Heart left ventricle (tissue), 16 donors: ENCODE measurements around the gene DHX9. TPM values are rescaled to one million over a fixed set of nuclear protein-coding genes. Genes with fewer than 3 reads are reported as not detected.

Experiments used
- ATAC-seq, 4 donors: fragments of 200-7000 bp; cut with Tn5 transposase; one replicate each; pipeline ENCODE4 v1.9.1; 2020 to 2022; ENCODE audit warnings: moderate library complexity in 4 of 4, mild to moderate bottlenecking in 3 of 4, moderate number of reproducible peaks in 1 of 4
- DNase-seq, 5 donors: peaks; one replicate each; pipeline ENCODE4 v3.0.0-alpha.2; 2020
- H3K27ac ChIP-seq, 12 donors: fragments of 200-600 bp; sonication (generic) in 4 of 12; one replicate each; pipeline versions ENCODE4 v1.5.0 to v1.8.0; 2016 to 2022; ENCODE audit warnings: mild to moderate bottlenecking in 2 of 12
- H3K27me3 ChIP-seq, 9 donors: fragments of 200-600 bp; sonication (generic) in 2 of 9; one replicate each; pipeline versions ENCODE4 v1.5.1 to v1.8.0; 2016 to 2022; ENCODE audit warnings: mild to moderate bottlenecking in 3 of 9
- H3K36me3 ChIP-seq, 9 donors: fragments of 200-600 bp; sonication (generic) in 2 of 9; one replicate each; pipeline versions ENCODE4 v1.5.0 to v1.8.0; 2018 to 2022; ENCODE audit warnings: mild to moderate bottlenecking in 2 of 9
- H3K4me1 ChIP-seq, 12 donors: fragments of 200-600 bp; sonication (generic) in 4 of 12; one replicate each; pipeline versions ENCODE4 v1.5.0 to v1.8.0; 2016 to 2022; ENCODE audit warnings: mild to moderate bottlenecking in 3 of 12
- H3K4me3 ChIP-seq, 12 donors: fragments of 200-600 bp; sonication (generic) in 4 of 12; one replicate each; pipeline versions ENCODE4 v1.5.0 to v1.8.0; 2017 to 2022; ENCODE audit warnings: mild to moderate bottlenecking in 9 of 12, moderate library complexity in 4 of 12
- H3K9me3 ChIP-seq, 12 donors: fragments of 200-600 bp; sonication (generic) in 4 of 12; one replicate each; pipeline versions ENCODE4 v1.5.0 to v1.8.0; 2016 to 2022; ENCODE audit warnings: mild to moderate bottlenecking in 1 of 12
- POLR2A ChIP-seq, 2 donors: fragments of 450-650 bp; IDR thresholded peaks; one replicate each; pipeline ENCODE4 v1.6.1; 2017; ENCODE audit warnings: antibody characterized with exemption in 2 of 2, mild to moderate bottlenecking in 2 of 2, moderate library complexity in 2 of 2
- WGBS, 4 donors: extraction: QIAGEN DNeasy Blood & Tissue Kit in 2 of 4; methylation state at CpG; one replicate each; pipeline versions ENCODE4 v1.1.5 to v1.1.7; 2013 to 2018; 5-methylcytosine and 5-hydroxymethylcytosine counted together
- intact Hi-C, 10 donors: fragments of 100-400 bp; cut with DNase I; formaldehyde crosslinking; loops; one replicate each; pipeline versions ENCODE4 v1.11.1 to v1.14.2; 2022
- polyA plus RNA-seq, 2 donors: library from polyadenylated mRNA; stranded (reverse); fragments of 200-250 nt; gene quantifications; one replicate each; pipeline ENCODE4 v1.2.3, GENCODE V29; 2013
- total RNA-seq, 9 donors: library from RNA; depleted of rRNA in 2 of 9; stranded (reverse); fragments of >200 nt in 2 of 9; fragmentation: NEBNext Ultra II Directional in 3 of 9; extraction: Animal tissue kit (Norgen Biotek cat#: 25700) in 3 of 9; gene quantifications; one replicate each; pipeline versions ENCODE4 v1.1.0 to v1.2.4, GENCODE V29; 2016 to 2023
- TF ChIP-seq, protein P1 (sequence below), 12 donors: fragments of 200-600 bp; sonication (generic) in 4 of 12; IDR thresholded peaks; one replicate each; pipeline versions ENCODE4 v1.5.0 to v1.8.0; 2018 to 2022; ENCODE audit warnings: antibody characterized with exemption in 12 of 12, mild to moderate bottlenecking in 5 of 12
- donor health status: ischemic (EF 13 %, LVEDD 7.1; RV severe dilation, severe dysfunction).
- donor health status: healthy with polysubstance abuse.
- donor health status: DM: no; HTN: yes; CAD: no.
- donor health status: DM: no; HTN: no; CAD: no.
- donor health status: ischemic (EF 25% LVEDD 6.9; RV normal size, moderate dysfunction).
- donor health status: ischemic (EF 25% LVEDD 5.7; RV mildly dilated, moderate dysfunction).
- donor health status: healthy.
- donor health status: DM: yes; HTN: yes; CAD: no.
- donor health status: ischemic (EF 35%, LVEDD 5.7; RV mildly dilated, moderate dysfunction).
- donor health status: nonischemic (EF 11% LVEDD 7.7; RV severe dilation, severe dysfunction).
- donor health status: DM: yes; HTN: yes; CAD: no.
- donor health status: PGD.
- donor health status: ischemic (EF 29% LVEDD 5.4; RV normal size, mild dysfunction).
- donor health status: nonischemic (EF 23%, LVEDD 6.1; RV moderate dilation, normal function).

DHX9 gene
- total and polyA plus RNA-seq, 11 donors: 22.6 to 82.9 (median 60.9) TPM

DNA sequence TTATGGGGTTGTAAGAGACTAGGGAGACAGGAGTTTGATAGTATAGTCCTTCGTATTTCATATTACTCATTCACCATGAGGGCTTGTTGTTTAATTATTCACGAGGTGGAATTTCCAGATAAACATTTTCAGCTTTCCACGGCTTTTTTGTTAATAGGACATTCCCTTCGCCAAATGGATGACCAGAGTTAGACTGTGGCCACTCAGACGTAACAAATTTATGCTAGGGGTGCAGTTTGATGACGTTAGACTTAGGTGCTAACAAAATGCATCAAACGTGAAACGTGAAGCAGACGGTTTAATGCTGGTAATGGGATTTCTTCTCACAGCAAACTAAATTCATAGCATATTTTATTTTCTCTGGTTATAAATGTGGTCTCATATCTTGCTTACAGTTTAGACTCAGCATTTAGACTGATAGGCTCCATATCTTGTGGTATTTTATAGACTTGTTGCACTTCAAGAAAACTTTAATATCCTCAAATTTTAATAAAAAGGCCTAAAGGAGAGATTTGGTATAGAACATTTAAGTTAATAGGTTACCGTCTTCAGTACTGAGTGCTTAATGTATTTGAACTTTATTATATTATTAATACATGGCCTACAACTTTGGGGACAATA lies 2.3 kb downstream of the DHX9 start:
- H3K27ac ChIP-seq: peak overlapping the region in 1 of 12 donors; percentile 3
- 50 to 64% (median 58%) methylated on average over 10 of the region's 10 CpGs for WGBS, 4 donors
- ATAC-seq: no peak
- H3K27me3 ChIP-seq: no peaks in the 10 kb centered on the region
- DNase-seq: no peak
- peaks cover 0 to 43% (median 41%) of the 10 kb centered on the region in 9 donors for H3K36me3 ChIP-seq
- intact Hi-C loops: no loop called here
- no peak for TF ChIP-seq POLR2A (IDR thresholded peaks at IDR 0.05)
- TF ChIP-seq, protein P1, sequence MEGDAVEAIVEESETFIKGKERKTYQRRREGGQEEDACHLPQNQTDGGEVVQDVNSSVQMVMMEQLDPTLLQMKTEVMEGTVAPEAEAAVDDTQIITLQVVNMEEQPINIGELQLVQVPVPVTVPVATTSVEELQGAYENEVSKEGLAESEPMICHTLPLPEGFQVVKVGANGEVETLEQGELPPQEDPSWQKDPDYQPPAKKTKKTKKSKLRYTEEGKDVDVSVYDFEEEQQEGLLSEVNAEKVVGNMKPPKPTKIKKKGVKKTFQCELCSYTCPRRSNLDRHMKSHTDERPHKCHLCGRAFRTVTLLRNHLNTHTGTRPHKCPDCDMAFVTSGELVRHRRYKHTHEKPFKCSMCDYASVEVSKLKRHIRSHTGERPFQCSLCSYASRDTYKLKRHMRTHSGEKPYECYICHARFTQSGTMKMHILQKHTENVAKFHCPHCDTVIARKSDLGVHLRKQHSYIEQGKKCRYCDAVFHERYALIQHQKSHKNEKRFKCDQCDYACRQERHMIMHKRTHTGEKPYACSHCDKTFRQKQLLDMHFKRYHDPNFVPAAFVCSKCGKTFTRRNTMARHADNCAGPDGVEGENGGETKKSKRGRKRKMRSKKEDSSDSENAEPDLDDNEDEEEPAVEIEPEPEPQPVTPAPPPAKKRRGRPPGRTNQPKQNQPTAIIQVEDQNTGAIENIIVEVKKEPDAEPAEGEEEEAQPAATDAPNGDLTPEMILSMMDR (IDR thresholded peaks at IDR 0.05): no peak
- H3K4me3 ChIP-seq: peak overlapping the region in 9 of 12 donors; percentile 71 to 96 (median 83)
- no peaks in the 10 kb centered on the region for H3K9me3 ChIP-seq
- peaks cover 0 to 45% (median 30%) of the 10 kb centered on the region in 12 donors for H3K4me1 ChIP-seq

DNA sequence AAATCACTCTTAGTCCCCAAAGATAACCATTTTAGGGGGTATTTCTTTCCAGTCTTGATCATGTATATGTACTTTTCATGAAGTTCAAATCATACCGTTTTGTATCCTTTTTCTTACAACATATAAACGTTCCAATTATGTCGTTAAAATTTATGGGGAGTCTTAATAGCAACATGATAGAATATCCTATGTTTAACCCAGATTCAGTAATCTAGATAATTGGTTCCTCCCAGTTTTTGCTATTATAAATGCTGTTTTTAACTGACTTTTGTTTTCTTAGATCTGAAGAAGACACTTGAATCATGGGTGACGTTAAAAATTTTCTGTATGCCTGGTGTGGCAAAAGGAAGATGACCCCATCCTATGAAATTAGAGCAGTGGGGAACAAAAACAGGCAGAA lies 3.1 kb downstream of the DHX9 start:
- Histone ChIP-seq H3K27ac (peak overlapping the region in 1 of 12 donors; percentile 3), H3K4me1 (peaks cover 0 to 45% (median 30%) of the 10 kb centered on the region in 12 donors), H3K27me3 (no peaks in the 10 kb centered on the region), H3K9me3 (no peaks in the 10 kb centered on the region), H3K4me3 (no peak overlapping the region), H3K36me3 (peaks cover 0 to 51% (median 49%) of the 10 kb centered on the region in 9 donors)
- intact Hi-C loops: no loop called here
- DNase-seq (no peak), ATAC-seq (no peak)
- 51 to 58% (median 56%) methylated on average over 4 of the region's 4 CpGs for WGBS, 4 donors
- no peak for TF ChIP-seq POLR2A (IDR thresholded peaks at IDR 0.05)
- TF ChIP-seq, protein P1 (IDR thresholded peaks at IDR 0.05): no peak

DNA sequence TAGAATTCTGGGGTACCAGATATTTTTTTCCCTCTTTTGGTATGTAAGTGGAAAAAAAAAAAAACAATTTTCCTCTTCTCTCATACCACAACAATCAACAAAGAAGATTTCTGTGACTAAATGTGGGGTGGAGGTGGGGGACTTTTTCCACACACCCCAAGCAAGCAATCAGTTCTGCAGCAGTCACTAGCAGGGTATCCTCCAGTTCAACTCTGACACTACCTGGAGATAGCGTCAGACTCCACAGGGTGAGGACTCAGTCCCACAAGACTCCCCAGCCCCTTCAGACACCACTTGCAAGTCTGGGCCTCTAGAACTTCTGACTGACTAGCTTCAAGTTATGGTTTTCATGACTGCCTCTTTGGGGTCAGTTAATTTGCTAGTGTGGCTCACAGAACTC lies 6.2 kb downstream of the DHX9 start:
- peaks cover 0 to 45% (median 27%) of the 10 kb centered on the region in 12 donors for H3K4me1 ChIP-seq
- intact Hi-C loops: loop anchor here in 1 of 10 donors (5.0 kb wide), 1 partner anchor 37 kb away; no protein-coding TSS in a partner anchor
- 92 to 100% (median 97%) methylated on average over 1 of the region's 1 CpG for WGBS, 4 donors

DNA sequence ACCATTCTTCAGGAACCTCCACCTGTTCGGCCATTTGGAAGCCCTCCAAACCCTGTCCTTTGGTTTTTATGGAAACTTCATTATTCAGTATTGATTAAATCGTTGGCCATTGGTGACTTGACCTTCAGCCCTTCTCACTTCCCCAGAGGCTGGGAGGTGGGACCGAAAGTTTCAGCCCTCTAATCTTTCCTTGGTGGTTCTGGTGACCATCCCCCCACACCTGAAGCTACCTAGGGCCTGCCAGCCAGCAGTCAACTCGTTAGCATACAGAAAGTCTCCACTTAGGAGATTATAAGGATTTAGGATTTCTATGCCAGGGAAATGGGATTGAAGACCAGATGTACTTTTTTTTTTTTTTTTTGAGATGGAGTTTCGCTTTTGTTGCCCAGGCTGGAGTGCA lies 6.7 kb downstream of the DHX9 start:
- intact Hi-C loops: loop anchor here in 1 of 10 donors (5.0 kb wide), 1 partner anchor 36 kb away; no protein-coding TSS in a partner anchor
- 76 to 82% (median 80%) methylated on average over 5 of the region's 5 CpGs for WGBS, 4 donors
- H3K27me3 ChIP-seq: no peaks in the 10 kb centered on the region
- no peak overlapping the region for H3K4me3 ChIP-seq
- no peaks in the 10 kb centered on the region for H3K9me3 ChIP-seq
- TF ChIP-seq, protein P1 (IDR thresholded peaks at IDR 0.05): no peak
- no peak for TF ChIP-seq POLR2A (IDR thresholded peaks at IDR 0.05)
- ATAC-seq: no peak
- H3K36me3 ChIP-seq: peaks cover 0 to 87% (median 84%) of the 10 kb centered on the region in 9 donors
- no peak overlapping the region for H3K27ac ChIP-seq
- no peak for DNase-seq
- peaks cover 0 to 40% (median 21%) of the 10 kb centered on the region in 12 donors for H3K4me1 ChIP-seq

More for the DNA sequence above, 6.2 kb downstream of the DHX9 start:
- ATAC-seq: no peak
- Histone ChIP-seq H3K27ac (no peak overlapping the region), H3K4me3 (no peak overlapping the region), H3K27me3 (no peaks in the 10 kb centered on the region), H3K9me3 (no peaks in the 10 kb centered on the region), H3K36me3 (peaks cover 0 to 82% (median 79%) of the 10 kb centered on the region in 9 donors)
- TF ChIP-seq, protein P1 (IDR thresholded peaks at IDR 0.05): no peak
- no peak for TF ChIP-seq POLR2A (IDR thresholded peaks at IDR 0.05)
- no peak for DNase-seq
